ENCODE data around the gene EIF4G1. TPM values are rescaled to one million over a fixed set of nuclear protein-coding genes. Genes with fewer than 3 reads are reported as not detected.

The EIF4G1 gene
- total RNA-seq, 1 donor from 2014 or later = 137 TPM

DNA sequence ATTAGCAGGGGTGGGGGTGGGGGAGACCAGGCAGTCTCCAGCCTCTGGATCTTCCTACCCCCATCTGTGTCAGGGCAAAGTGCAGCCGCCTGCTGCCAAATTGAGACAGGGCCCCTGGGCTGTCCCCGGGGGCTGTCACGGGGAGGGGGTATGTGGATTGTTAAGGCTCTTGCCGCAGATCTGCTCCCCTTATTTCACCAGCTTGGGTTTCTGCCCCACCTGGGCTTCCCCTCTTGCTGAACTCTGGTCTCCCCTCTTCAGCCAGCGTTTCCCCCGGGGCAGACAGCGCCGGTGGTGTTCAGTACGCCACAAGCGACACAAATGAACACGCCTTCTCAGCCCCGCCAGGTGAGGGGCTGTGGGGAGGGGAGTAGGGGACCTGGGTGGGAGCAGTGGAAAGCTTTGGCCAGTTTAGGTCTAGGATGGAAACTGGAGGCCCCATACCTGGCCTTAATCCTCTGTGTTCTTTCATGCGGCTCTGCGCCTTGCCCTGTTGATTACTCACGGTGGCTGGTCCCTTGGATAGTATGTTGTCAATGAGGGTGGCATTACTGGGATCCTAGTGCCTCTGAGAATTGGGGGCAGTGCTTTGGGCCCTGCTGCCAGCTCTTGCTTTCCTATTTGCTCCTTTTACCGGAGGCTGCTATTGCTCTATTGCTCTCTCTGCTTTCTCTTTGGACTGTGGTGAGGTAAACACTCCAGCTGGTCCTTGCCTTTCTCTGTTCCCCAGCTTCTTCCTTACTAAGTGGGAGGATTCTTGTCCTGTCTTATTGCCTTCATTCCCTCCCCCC, 1.7 kb downstream of the EIF4G1 start:
- Mint-ChIP-seq H3K27me3 (ENCODE audit: insufficient read depth, low read depth) (peaks cover 8% of the 10 kb centered on the region), H3K9me3 (no peaks in the 10 kb centered on the region), H3K36me3 (peaks cover 26% of the 10 kb centered on the region), H3K4me1 (peaks cover 22% of the 10 kb centered on the region), H3K4me3 (peak overlapping the region; percentile 90), H3K27ac (no peak overlapping the region)
- H3K4me3 ChIP-seq = peak overlapping the region; percentile 83
- no peaks in the 10 kb centered on the region for H3K27me3 ChIP-seq
- TF ChIP-seq EZH2 (IDR thresholded peaks at IDR 0.05) = no peak
- TF ChIP-seq, protein P1, sequence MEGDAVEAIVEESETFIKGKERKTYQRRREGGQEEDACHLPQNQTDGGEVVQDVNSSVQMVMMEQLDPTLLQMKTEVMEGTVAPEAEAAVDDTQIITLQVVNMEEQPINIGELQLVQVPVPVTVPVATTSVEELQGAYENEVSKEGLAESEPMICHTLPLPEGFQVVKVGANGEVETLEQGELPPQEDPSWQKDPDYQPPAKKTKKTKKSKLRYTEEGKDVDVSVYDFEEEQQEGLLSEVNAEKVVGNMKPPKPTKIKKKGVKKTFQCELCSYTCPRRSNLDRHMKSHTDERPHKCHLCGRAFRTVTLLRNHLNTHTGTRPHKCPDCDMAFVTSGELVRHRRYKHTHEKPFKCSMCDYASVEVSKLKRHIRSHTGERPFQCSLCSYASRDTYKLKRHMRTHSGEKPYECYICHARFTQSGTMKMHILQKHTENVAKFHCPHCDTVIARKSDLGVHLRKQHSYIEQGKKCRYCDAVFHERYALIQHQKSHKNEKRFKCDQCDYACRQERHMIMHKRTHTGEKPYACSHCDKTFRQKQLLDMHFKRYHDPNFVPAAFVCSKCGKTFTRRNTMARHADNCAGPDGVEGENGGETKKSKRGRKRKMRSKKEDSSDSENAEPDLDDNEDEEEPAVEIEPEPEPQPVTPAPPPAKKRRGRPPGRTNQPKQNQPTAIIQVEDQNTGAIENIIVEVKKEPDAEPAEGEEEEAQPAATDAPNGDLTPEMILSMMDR (IDR thresholded peaks at IDR 0.05) = no peak
- no peak for TF ChIP-seq EZH2phosphoT487 (IDR thresholded peaks at IDR 0.05)
- H4K20me1 ChIP-seq (ENCODE audit: low read depth) = peaks cover 62% of the 10 kb centered on the region
- DNase-seq (ENCODE audit: low spot score) = peak; percentile 34
- no peak overlapping the region for H2AFZ ChIP-seq (replicated peaks)
- no peaks in the 10 kb centered on the region for H3K9me3 ChIP-seq (ENCODE audit: low read depth)
- H3K4me1 ChIP-seq = peaks cover 13% of the 10 kb centered on the region
- no peak overlapping the region for H3K27ac ChIP-seq
- H3F3A ChIP-seq (ENCODE audit: low read depth) = peaks cover 20% of the 10 kb centered on the region
- H3K79me2 ChIP-seq (ENCODE audit: low read depth) = peaks cover 67% of the 10 kb centered on the region
- H3K9ac ChIP-seq = peak overlapping the region; percentile 92
- H3K36me3 ChIP-seq = no peaks in the 10 kb centered on the region
- peak overlapping the region; percentile 96 for H3K4me2 ChIP-seq

DNA sequence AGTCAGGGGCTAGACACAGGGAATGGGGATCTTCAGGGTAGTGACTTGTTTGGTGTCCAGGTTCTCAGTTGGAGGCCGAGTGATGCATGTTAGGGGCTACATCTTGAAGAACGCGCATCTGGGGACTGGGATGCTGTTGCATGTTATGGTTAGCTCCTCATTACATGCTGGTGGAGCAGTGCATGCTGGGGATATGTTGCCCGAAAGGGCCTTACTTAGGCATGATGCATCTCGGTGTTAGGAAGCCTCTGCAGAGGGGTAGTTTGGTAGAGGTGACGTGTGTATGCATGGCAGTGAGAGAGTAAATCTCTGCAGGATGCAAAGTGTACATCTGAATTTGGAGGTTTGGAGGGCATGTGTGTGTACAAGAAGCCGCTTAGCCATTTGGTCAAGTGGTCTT, 2.4 kb downstream of the EIF4G1 start:
- H3K27ac Mint-ChIP-seq = no peak overlapping the region
- Histone ChIP-seq H3K4me2 (peak overlapping the region; percentile 96), H3K36me3 (no peaks in the 10 kb centered on the region), H3K4me3 (peak overlapping the region; percentile 83), H3K79me2 (ENCODE audit: low read depth) (peaks cover 67% of the 10 kb centered on the region), H3K9ac (peak overlapping the region; percentile 92), H2AFZ (replicated peaks) (no peak overlapping the region), H4K20me1 (ENCODE audit: low read depth) (peaks cover 63% of the 10 kb centered on the region), H3K27ac (no peak overlapping the region), H3K9me3 (ENCODE audit: low read depth) (no peaks in the 10 kb centered on the region), H3F3A (ENCODE audit: low read depth) (peaks cover 12% of the 10 kb centered on the region), H3K4me1 (peaks cover 13% of the 10 kb centered on the region), H3K27me3 (no peaks in the 10 kb centered on the region)
- no peak for DNase-seq (ENCODE audit: low spot score)
- TF ChIP-seq EZH2 (IDR thresholded peaks at IDR 0.05) (no peak), EZH2phosphoT487 (IDR thresholded peaks at IDR 0.05) (no peak)
- TF ChIP-seq, protein P1 (IDR thresholded peaks at IDR 0.05) = no peak
- peaks cover 19% of the 10 kb centered on the region for H3K4me1 Mint-ChIP-seq
- H3K4me3 Mint-ChIP-seq = peak overlapping the region; percentile 90
- H3K27me3 Mint-ChIP-seq (ENCODE audit: insufficient read depth, low read depth) = peaks cover 5% of the 10 kb centered on the region
- H3K36me3 Mint-ChIP-seq = peaks cover 32% of the 10 kb centered on the region
- H3K9me3 Mint-ChIP-seq = no peaks in the 10 kb centered on the region

DNA sequence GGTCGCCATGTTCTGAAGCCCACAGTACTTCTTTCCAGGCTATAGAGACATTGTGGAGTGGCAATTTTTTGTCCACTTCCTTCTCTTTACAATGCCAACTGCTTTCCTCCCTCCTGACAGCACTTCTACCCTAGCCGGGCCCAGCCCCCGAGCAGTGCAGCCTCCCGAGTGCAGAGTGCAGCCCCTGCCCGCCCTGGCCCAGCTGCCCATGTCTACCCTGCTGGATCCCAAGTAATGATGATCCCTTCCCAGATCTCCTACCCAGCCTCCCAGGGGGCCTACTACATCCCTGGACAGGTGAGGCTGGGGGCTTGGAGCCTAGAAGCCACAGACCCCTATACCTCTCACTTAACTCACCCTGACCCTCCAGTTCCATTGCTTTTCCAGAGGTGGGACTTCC, 2.8 kb downstream of the EIF4G1 start:
- no peak overlapping the region for H3K27ac ChIP-seq
- peaks cover 8% of the 10 kb centered on the region for H3F3A ChIP-seq (ENCODE audit: low read depth)
- H3K4me3 ChIP-seq = no peak overlapping the region
- H3K4me2 ChIP-seq = peak overlapping the region; percentile 96
- peaks cover 67% of the 10 kb centered on the region for H4K20me1 ChIP-seq (ENCODE audit: low read depth)
- no peaks in the 10 kb centered on the region for H3K9me3 ChIP-seq (ENCODE audit: low read depth)
- Mint-ChIP-seq H3K36me3 (peaks cover 33% of the 10 kb centered on the region), H3K9me3 (no peaks in the 10 kb centered on the region), H3K4me3 (peak overlapping the region; percentile 32), H3K4me1 (peaks cover 19% of the 10 kb centered on the region), H3K27ac (no peak overlapping the region), H3K27me3 (ENCODE audit: insufficient read depth, low read depth) (peaks cover 5% of the 10 kb centered on the region)
- H3K79me2 ChIP-seq (ENCODE audit: low read depth) = peaks cover 67% of the 10 kb centered on the region
- no peak for DNase-seq (ENCODE audit: low spot score)
- no peaks in the 10 kb centered on the region for H3K36me3 ChIP-seq
- no peak overlapping the region for H3K9ac ChIP-seq
- H3K4me1 ChIP-seq = peaks cover 13% of the 10 kb centered on the region
- TF ChIP-seq, protein P1 (IDR thresholded peaks at IDR 0.05) = no peak
- TF ChIP-seq EZH2phosphoT487 (IDR thresholded peaks at IDR 0.05) (no peak), EZH2 (IDR thresholded peaks at IDR 0.05) (no peak)
- no peaks in the 10 kb centered on the region for H3K27me3 ChIP-seq
- H2AFZ ChIP-seq (replicated peaks) = no peak overlapping the region

Data from neural progenitor cell (in vitro differentiated cells).